HG03442 (cell line): ENCODE data around the gene TESK1.
A peak's percentile ranks its signal among the peaks of the same experiment; 100 is the strongest.
"Not testable (repeated sequence)": the region's sequence is repeated elsewhere in the genome, so short reads cannot be mapped to it uniquely, and the experiment has no call there.

Experiments used
- ATAC-seq: cut with Tn5 transposase; IDR thresholded peaks from one replicate; pipeline ENCODE4 v1.9.1; 2021; ENCODE audit warnings: mild to moderate bottlenecking, moderate library complexity; ENCODE audit not compliant: unreplicated experiment

TESK1 gene

DNA sequence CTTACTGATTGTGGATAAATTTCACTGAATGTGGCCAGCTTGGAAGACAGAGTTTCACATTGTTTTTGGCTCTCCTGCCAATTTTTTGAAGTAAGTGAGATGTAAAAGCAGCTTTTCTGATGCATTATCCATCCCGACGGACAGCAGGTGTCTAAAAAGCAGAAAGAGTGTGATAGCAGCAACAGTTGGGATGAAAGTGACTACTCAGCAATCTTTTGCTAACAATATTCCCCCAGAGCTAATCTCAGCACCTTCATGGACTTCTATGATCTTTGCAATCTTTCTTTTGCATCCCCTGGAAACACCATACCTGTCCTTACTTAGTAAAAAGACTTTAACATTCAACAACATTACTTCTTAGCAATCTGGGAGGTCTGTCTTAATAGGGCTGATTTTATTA, 7.8 kb downstream of the TESK1 start:
- ATAC-seq, result no peak

DNA sequence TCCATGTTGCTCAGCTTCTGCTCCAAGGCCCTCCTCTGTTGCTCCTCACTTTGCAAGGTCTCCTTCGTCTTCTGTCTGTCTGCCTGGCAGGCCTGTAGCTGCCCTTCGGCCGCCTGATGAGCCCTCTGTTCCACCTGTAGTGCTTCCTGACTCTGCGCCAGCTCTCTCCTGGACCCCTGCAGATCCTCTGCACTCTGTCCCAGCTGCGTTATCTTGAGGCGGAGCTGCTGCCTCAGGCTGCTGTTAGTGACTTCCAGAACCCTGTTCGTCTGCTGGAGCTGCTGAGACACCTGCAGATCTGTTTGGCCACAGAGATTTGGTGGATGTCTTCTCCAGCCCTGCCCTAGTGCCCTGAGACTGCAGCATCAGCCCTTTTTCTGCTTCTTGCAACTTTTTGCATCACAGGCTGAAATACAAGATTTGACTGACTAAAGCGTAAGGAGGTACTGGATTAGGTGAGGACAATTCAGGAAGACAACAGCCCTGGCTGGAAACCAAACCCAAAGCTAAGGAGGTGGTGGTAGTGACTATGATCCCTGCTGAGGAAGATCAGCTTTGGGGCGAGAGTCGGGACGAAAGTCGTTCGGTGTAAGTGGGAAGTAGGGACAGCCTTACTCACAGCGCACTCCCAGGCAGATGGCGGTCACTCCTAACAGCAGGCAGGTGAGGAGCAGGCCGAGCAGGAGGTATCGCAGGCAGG, 11.1 kb downstream of the TESK1 start:
- no peak for ATAC-seq

DNA sequence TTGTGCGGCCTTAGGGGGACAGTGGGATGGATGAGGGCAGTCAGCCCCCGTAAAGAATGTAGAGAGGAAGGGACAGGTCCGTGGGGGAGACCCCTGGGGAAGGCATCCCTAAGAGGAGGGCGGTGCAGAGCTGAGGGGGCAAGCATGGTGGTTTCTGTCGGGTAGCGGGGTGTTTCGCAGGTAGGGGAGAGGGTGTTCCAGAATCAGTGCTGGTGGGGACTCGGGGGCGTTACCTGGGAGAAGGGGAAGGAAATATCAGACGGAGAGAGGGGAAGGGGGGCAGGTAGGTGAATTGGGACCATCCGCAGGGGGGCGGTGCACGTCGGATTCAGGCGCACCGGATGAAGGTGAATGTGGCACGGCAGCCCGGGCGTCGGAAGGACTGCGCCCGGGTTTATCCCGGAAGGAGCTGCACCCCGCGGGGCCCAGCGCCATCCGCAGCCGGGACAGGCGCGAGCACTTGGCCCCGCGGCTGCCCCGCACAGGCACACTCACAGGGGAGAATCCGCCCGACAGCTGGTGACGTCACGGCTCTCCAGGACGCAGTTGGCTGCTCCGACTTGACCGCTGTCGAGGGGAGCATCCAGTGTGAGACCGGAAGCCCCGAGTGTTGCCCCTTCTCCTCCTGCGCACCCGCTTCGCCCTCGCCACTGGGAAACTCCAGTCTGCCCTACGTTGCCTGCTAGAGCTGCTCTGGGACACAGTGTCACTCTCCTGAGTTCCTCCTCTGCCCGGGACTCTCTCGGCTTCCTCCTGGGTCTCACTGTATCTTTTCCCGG, 11.8 kb downstream of the TESK1 start:
- ATAC-seq, result peak; percentile 40

DNA sequence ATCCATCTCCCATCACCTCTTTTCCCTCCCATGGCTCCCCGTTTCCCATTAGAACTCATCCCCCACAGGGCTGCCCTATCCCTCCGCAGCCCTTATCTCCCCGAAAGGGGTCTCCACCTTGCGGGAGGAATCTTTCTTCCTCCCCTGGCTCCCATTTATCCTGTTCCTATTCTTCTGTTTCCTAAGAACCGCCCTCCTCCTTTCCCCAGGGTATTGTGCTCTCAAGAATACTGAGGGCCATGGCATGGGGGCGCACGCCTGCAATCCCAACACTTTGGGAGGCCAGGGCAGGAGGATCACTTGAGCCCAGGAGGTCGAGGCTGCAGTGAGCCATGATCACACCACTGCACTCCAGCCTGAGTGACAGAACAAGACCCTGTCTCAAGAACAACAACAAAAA, 12.5 kb downstream of the TESK1 start:
- ATAC-seq, result no peak

DNA sequence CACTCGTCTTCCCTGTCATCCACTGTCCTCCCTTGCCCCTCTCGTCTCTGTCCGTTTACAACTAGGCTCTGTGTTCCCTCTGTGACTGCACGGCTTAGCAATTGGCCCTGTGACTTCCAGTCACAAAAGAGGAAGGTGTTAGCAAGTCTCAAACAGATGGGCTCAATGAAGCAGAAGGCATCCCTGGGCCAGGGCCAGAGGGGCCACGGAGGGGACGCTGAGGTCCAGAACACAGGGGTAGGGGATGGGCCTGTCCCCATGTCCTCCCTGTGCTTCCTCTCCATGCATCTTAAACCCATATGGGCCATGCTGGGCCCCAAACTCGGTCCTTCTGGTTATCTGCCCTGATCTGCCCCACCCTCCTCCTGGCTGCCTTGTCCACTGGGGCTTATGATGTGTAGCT, 13.3 kb downstream of the TESK1 start, which contains the start of gene CD72:
Gene CD72 (minus strand): TSS at position 89 of the 403 bp plus-strand sequence. CDS start 110 bp downstream, outside the sequence.
- no peak for ATAC-seq

DNA sequence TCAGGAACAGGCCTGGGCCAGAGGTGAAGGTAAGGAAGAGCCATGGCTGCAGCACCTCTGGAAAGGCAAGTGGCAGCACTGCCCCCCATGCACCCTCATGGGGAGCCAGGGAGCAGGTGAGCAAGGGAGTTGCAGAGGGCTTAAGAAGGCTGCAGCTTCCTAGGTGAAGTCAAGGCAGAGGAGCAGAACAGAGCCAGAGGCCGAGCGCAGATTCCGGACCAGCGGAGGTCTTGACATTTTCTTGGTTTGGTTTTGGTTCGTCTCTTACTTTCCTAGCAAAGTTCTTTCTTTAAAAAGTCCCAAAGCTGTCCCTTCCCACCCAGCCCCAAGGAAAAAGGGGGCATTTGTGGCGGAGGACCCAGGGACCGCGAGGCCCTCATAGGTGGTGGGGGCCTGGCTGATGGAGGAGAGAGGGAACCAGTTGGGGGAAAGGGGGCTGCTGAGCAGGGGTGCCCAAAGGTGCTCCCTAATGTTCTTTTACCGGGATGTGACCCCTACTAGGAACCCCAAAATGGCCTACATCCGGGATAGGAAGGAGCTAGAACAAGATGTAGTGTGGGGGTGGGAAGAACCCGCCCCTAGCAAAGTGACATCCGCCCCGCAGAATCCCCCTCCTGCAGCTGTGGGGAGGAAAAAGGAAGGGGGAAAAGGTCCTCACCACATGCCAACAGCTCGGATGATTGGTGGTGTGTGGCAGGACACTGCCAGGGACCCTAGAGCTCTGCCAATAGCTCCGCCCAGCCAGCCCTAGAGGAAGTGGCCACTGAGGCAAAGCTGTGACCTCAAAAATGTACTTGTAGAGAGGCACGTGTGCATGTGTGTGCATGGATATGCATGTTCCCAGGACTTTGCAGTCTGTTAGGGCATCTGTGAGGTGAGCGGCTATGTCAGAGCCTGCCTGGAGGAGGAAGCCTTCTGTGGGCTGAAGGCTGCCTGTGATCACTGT, 14.1 kb downstream of the TESK1 start:
- peak; percentile 47 for ATAC-seq

DNA sequence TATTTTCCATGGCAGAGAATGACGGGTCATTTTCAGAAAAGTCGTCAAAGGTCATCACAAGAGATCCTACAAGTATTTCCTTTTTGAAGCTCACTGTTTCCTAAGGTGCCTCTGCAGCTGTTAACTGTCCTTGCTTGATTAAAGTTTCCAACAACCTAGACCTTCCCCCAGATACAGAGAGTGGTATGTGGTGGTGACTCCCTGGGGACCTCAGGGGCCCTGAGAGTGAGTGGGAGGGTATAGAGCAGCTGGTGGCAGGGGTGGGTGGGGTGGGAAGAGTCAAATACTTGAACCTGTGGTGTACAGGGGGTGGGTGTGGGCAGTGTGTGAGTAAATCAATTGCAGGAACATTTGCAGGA, 14.7 kb downstream of the TESK1 start:
- peak; percentile 43 for ATAC-seq

DNA sequence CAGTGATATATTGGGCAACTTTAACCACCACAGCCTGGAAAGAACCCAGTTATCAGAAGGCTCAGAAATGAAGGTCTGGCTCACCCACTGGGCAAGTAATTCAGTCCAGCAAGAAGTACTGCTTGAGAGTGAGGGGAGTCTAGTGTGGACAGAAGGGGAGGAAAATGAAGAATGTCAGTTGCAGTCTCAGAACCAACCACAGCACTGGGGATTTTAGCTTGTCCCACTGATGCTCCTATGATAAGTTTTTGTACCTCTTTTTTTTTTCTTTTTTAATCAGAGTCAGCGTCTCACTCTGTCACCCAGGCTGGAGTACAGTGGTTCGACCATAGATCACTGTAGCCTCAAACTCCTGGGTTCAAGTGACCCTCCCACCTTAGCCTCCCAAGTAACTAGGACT, 22.5 kb downstream of the TESK1 start:
- no peak for ATAC-seq

DNA sequence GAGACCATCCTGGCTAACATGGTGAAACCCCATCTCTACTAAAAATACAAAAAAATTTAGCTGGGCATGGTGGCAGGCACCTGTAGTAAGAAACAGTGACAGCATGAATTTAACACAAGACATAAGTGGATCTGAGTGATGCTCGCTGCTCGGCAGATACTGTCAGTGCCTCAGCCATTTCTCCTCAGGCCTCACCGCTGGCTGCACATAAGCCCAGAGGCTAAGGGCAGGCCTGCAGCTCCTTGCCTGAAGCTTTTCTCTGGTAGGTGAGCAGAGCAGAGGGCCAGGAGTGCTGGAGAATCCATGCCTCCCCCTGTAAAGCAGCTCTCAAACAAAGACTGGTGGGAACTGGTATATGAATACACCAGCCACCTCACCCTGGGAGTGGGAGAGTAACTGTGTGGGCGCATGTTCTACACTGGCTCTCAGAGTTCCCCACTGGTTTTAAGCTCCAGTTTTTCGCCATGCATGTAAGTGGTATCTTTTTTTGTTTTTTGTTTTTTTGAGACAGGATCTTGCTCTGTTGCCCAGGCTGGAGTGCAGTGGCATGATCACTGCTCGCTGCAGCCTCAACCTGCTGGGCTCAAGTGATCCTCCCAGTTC, 23.4 kb downstream of the TESK1 start:
- no peak for ATAC-seq

DNA sequence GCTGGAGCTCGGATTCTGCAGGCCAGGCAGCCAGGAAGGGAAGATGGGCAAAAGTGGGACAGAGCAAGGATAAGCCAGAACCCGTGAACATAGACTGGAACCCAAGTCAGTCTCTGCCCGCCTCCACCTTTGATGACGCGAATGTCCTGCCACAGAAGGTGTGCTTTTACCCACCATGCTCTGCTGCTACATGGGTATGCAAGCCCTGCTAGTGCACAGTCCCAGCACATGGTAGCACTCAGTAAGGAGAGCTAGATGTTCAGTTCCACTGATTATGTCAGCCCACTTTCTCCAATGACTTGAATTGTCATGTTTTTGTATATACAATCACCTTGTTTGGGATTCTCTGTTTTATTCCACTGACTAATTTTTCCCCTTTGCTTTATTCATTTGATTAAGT, 24.5 kb downstream of the TESK1 start:
- no peak for ATAC-seq

DNA sequence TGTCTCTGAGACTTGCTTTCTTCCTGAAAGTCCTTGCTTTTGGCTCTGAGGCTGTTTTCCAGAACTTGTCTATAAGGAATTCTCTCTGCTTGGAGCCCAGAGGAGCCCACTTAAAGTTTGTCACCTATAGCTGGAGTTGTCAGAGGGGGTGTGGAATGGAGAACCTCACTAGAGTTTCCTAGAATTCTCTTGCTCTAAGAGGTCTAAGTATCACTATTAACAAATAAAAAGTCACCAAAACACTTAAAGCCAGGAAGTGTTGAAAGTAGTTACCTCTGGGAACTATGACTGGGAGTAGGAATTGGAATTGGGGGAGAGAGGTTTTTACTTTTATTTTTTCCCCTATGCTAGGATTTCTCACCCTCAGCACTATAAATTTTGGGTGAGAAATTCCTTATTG, 30.7 kb downstream of the TESK1 start:
- ATAC-seq, result no peak

DNA sequence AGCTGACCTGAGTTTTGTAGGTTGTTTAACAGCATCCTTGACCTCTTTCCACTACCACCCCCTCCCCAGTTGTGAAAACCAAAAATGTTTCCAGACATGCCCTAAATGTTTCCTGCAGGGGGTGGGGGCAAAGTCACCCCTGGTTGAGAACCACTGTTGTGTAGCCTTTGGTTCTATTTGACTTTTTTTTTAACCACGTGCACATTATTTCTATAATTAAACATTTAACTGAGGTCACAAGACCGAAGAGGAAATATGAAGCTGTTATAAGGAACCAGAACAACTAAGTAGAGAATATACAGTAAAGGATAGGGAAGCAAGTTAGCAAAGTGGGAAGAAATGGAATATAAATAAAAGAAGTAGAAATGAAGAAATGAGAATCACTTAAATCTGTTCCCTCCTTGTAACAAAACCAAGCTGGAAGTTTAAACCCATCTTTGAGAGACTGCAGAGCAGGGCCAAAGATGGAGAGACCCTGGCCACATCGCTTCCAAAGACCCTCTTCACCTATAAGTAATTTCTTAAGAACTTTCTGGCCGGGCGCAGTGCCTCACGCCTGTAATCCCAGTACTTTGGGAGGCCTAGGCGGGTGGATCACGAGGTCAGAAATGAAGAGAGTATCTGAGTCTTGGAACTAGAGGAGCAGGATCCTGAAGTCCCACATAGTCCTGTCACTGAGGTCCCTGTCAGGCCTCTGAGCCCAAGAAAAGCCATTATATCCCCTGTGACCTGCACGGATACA, 31.2 kb downstream of the TESK1 start:
- no peak for ATAC-seq

DNA sequence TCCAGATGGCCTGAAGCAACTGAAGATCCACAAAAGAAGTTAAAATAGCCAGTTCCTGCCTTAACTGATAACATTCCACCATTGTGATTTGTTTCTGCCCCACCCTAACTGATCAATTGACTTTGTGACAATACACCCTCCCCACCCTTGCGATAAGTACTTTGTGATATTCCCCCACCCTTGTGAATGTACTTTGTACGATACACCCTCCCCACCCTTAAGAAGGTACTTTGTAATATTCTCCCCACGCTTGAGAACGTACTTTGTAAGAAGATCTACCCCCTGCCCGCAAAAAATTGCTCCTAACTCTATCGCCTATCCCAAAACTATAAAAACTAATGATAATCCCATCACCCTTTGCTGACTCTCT, 31.8 kb downstream of the TESK1 start:
- not testable (repeated sequence) for ATAC-seq

DNA sequence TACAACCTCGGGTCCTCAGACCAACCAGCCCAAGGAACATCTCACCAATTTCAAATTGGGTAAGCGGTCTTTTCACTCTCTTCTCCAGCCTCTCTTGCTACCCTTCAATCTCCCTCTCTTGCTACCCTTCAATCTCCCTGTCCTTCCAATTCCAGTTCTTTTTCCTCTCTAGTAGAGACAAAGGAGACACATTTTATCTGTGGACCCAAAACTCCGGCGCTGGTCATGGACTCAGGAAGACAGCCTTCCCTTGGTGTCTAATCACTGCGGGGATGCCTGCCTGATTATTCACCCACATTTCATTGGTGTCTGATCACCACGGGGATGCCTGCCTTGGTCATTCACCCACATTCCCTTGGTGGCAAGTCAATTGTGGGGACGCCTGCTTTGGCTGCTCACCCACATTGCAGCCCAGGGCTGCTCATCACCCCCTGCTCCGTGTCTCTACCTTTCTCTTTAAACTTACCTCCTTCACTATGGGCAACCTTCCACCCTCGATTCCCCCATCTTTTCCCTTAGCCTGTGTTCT, 32.4 kb downstream of the TESK1 start:
- not testable (repeated sequence) for ATAC-seq

DNA sequence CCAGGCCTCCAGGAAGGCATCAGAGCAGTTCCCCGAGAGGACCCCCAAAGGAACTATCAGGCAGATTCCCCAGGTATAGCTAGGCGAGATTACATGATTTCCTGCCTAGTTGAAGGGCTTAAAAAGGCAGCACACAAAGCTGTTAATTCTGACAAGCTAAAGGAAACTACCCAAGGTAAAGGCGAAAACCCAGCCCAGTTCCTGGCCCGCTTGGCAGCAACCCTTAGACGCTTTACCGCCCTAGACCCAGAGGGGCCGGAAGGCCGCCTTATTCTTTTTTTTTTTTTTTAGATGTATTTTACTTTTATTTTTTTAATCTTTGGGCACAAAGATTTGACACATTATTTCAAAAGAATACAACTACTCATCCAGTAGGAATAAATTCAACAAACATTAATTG, 33.7 kb downstream of the TESK1 start:
- not testable (repeated sequence) for ATAC-seq

DNA sequence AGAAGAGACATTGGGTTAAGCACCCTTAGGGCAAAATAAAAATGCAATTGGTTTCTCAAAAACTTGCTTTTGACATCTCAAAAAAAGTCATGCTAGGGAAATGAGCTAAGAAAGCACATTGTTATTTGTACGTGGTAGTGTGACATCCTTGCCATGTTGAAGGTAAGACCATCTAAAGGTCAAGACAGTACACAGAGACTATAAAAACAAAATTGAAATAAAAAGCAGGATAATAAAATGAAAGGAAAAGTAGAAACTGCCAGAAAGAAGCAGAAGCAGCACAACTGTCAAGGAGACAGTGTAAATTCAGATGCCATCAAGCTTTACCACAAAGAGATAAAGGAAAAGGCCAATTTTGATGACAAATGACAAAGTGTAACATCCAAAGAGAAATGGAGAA, 34.2 kb downstream of the TESK1 start:
- not testable (repeated sequence) for ATAC-seq

DNA sequence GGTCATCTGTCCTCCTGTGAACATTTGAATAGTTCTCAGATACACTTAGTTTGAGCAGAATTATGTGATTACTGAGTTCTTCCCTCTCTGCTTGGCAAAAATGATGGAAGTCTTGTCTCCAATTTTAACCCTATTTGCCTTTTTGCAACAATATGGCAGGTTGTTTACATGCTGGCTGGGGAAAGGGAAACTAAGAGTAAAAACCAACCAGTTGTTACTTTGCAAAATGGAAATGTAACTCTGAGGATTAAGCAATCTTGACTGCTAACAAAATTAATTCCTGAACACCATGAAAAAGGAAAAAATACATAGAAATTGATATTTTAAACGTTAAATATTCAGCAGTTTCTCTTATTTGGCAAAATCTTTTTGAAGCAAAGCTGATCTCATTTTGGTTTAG, 34.6 kb downstream of the TESK1 start:
- ATAC-seq, result no peak

DNA sequence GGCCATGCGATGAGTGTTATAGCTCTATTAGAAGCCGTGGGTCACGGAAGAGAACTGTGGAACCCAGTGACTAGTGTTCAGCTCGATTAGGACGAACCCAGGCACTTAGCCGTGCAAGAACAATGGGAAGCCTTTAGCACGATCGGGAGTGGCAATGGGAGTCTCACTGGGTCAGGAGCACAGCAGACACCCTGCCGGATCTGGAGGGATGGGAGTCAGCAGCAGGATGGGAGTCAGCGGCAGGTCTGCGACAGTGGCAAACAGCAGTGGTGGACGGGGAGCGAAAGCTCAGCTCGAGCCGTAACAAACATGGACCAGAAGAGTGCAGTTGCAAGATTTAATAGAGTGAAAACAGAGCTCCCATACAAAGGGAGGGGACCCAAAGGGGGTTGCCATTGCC, 35.4 kb downstream of the TESK1 start:
- not testable (repeated sequence) for ATAC-seq

DNA sequence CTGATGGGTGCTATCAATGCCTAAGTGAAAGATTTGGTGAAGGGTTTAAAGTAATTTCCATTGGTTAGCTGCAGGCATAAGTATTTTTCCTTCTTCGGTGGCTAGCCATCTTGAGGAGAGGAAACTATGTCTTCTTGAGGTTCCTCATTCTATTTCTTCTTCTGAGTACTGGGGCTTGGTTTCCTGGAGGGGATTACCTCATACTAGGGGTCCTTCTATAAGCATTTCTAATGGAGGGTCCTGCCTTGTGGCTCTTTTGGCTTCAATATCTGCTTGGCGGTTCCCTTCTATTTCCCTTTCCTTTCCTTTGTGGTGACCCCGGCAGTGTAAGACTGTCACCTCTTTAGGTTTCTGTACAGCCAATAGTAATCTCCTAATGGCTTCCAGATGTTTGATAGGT, 36.4 kb downstream of the TESK1 start:
- not testable (repeated sequence) for ATAC-seq

DNA sequence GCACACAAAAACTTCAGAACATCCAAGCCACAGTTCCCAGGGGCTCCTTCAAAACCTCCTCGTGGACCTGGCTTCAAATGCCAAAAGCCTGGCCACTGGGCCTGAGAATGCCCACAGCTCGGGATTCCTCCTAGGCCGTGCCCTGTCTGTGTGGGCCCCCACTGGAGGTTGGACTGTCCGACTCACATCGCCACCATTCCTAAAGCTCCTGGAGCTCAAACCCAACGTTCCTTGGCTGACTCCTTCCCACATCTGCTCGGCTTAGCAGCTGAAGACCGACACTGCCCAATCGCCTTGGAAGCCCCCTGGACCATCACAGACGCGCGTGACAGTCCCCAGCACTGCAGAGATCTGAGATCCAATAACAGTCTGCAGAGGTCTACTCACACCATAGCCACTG, 38.0 kb downstream of the TESK1 start:
- no peak for ATAC-seq
